ENCODE data around the gene MYO3A. TPM values are rescaled to one million over a fixed set of nuclear protein-coding genes. Genes with fewer than 3 reads are reported as not detected.

The MYO3A gene
- total and polyA plus RNA-seq, 2 donors from 2014 or later: 1.9 to 3.1 TPM

DNA sequence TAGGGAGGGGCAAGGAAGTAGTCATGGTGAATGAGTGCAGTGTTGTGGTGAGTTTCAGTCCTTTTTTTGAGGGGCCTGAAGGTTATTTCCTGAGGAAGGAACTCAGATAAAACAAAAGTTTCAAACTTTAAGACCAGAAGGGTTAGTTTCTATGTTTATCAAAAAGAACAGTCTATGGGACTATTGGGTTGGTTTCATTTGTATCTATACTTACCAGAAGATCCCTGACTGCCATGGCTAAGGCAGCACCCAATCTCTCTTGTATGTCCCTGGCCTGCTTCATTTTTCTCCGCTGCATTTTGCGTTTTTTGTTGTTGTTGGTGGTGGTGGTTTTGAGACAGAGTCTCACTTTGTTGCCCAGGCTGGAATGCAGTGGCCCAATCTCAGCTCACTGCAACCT is 263.2 kb downstream of the MYO3A start:
- intact Hi-C loops (cut with DNase I): no loop called here
- DNase-seq (no peak), FAIRE-seq (no peak)
- H3K9me3 ChIP-seq (ENCODE audit: control insufficient read depth in 2 of 3, insufficient read depth in 1 of 3, low read length in 3 of 3): no peaks in the 10 kb centered on the region
- H3K36me3 ChIP-seq (ENCODE audit: control insufficient read depth in 2 of 3, insufficient read depth in 3 of 3, low read length in 3 of 3): no peaks in the 10 kb centered on the region
- TF ChIP-seq, protein P1, sequence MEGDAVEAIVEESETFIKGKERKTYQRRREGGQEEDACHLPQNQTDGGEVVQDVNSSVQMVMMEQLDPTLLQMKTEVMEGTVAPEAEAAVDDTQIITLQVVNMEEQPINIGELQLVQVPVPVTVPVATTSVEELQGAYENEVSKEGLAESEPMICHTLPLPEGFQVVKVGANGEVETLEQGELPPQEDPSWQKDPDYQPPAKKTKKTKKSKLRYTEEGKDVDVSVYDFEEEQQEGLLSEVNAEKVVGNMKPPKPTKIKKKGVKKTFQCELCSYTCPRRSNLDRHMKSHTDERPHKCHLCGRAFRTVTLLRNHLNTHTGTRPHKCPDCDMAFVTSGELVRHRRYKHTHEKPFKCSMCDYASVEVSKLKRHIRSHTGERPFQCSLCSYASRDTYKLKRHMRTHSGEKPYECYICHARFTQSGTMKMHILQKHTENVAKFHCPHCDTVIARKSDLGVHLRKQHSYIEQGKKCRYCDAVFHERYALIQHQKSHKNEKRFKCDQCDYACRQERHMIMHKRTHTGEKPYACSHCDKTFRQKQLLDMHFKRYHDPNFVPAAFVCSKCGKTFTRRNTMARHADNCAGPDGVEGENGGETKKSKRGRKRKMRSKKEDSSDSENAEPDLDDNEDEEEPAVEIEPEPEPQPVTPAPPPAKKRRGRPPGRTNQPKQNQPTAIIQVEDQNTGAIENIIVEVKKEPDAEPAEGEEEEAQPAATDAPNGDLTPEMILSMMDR (IDR thresholded peaks at IDR 0.05; ENCODE audit: borderline replicate concordance, extremely low read depth, insufficient read depth): no peak
- H3K9ac ChIP-seq (ENCODE audit: low read length in 3 of 3): no peak overlapping the region
- H3K4me3 ChIP-seq (ENCODE audit: low read length in 3 of 3): no peak overlapping the region
- H3K27me3 ChIP-seq (ENCODE audit: control insufficient read depth, insufficient read depth, low read length): no peaks in the 10 kb centered on the region
- H3K4me1 ChIP-seq (ENCODE audit: control insufficient read depth in 2 of 3, insufficient read depth in 2 of 3, low read depth in 1 of 3, low read length in 3 of 3): no peaks in the 10 kb centered on the region
- no peak overlapping the region for H3K27ac ChIP-seq (ENCODE audit: low read depth in 2 of 2, low read length in 2 of 2)

DNA sequence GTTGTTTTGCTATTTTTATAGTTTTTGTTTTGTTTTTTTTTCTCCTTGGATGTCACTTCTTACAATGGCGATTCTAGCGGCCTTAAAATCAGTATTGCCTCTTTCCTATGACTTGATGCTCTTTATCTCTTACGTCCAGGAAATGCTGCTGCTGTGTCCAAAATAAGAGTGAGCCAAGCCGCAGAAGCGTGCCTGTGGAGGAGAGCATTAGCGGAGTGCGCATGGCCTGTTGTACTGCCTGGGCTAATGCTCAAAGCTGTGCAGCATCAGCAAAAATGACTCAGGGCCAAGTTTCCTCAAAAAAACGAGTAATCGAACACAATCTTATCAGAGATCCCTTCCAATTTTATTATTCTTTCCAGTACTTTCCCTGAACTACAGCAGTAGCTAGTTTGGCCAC is 264.1 kb downstream of the MYO3A start:
- TF ChIP-seq, protein P1 (IDR thresholded peaks at IDR 0.05; ENCODE audit: borderline replicate concordance, extremely low read depth, insufficient read depth): no peak
- Histone ChIP-seq H3K36me3 (ENCODE audit: control insufficient read depth in 2 of 3, insufficient read depth in 3 of 3, low read length in 3 of 3) (no peaks in the 10 kb centered on the region), H3K27ac (ENCODE audit: low read depth in 2 of 2, low read length in 2 of 2) (no peak overlapping the region), H3K27me3 (ENCODE audit: control insufficient read depth, insufficient read depth, low read length) (no peaks in the 10 kb centered on the region), H3K4me1 (ENCODE audit: control insufficient read depth in 2 of 3, insufficient read depth in 2 of 3, low read depth in 1 of 3, low read length in 3 of 3) (no peaks in the 10 kb centered on the region), H3K9me3 (ENCODE audit: control insufficient read depth in 2 of 3, insufficient read depth in 1 of 3, low read length in 3 of 3) (no peaks in the 10 kb centered on the region), H3K4me3 (ENCODE audit: low read length in 3 of 3) (no peak overlapping the region), H3K9ac (ENCODE audit: low read length in 3 of 3) (no peak overlapping the region)
- no peak for DNase-seq
- intact Hi-C loops (cut with DNase I): no loop called here
- FAIRE-seq: no peak

DNA sequence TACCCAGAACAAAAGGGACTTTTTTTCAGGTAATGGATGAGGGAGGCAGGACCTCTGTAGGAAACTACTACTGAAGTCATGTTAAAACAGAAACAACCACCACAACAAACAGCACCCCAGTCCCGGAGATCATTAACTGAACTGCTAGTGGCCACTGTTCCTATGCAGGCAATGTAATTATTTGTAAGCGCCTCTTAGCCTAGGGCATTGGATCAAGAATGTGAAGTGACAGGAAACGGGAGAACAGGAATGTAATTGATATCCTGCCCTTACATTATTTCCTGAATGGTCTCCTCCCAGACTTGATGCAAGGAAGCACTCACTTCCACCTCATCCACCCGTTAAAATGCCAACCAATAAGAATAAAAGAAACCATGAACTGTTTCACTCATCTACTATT is 265.8 kb downstream of the MYO3A start:
- intact Hi-C loops (cut with DNase I): no loop called here
- DNase-seq (peak in 3 of 5 donors; percentile 44 to 67 (median 64)), FAIRE-seq (no peak)
- TF ChIP-seq, protein P1 (IDR thresholded peaks at IDR 0.05; ENCODE audit: borderline replicate concordance, extremely low read depth, insufficient read depth): no peak
- H3K9ac ChIP-seq (ENCODE audit: low read length in 3 of 3): no peak overlapping the region
- H3K36me3 ChIP-seq (ENCODE audit: control insufficient read depth in 2 of 3, insufficient read depth in 3 of 3, low read length in 3 of 3): no peaks in the 10 kb centered on the region
- H3K4me3 ChIP-seq (ENCODE audit: low read length in 3 of 3): no peak overlapping the region
- no peaks in the 10 kb centered on the region for H3K27me3 ChIP-seq (ENCODE audit: control insufficient read depth, insufficient read depth, low read length)
- no peaks in the 10 kb centered on the region for H3K4me1 ChIP-seq (ENCODE audit: control insufficient read depth in 2 of 3, insufficient read depth in 2 of 3, low read depth in 1 of 3, low read length in 3 of 3)
- no peak overlapping the region for H3K27ac ChIP-seq (ENCODE audit: low read depth in 2 of 2, low read length in 2 of 2)
- H3K9me3 ChIP-seq (ENCODE audit: control insufficient read depth in 2 of 3, insufficient read depth in 1 of 3, low read length in 3 of 3): no peaks in the 10 kb centered on the region

DNA sequence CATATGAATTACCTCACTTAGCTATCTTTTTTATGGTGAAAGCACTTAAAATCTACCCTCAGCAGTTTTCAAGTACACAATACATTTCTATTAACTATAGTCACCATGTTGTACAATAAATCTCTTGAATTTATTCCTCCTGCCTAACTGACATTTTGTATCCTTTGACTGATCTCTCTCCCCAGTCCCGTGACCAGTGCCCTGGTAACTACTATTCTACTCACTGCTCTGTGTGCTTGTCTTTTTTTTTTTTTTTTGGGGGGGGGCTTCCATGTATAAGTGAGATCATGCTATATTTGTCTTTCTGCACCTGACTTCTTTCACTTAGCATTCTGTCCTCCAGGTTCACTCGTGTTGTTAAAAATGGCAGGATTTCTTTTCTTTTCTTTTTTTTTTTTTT is 271.2 kb downstream of the MYO3A start:
- no peak for FAIRE-seq
- H3K27ac ChIP-seq (ENCODE audit: low read depth in 2 of 2, low read length in 2 of 2): no peak overlapping the region
- no peak overlapping the region for H3K4me3 ChIP-seq (ENCODE audit: low read length in 3 of 3)
- H3K36me3 ChIP-seq (ENCODE audit: control insufficient read depth in 2 of 3, insufficient read depth in 3 of 3, low read length in 3 of 3): no peaks in the 10 kb centered on the region
- no peaks in the 10 kb centered on the region for H3K4me1 ChIP-seq (ENCODE audit: control insufficient read depth in 2 of 3, insufficient read depth in 2 of 3, low read depth in 1 of 3, low read length in 3 of 3)
- no peak overlapping the region for H3K9ac ChIP-seq (ENCODE audit: low read length in 3 of 3)
- H3K9me3 ChIP-seq (ENCODE audit: control insufficient read depth in 2 of 3, insufficient read depth in 1 of 3, low read length in 3 of 3): no peaks in the 10 kb centered on the region
- no peaks in the 10 kb centered on the region for H3K27me3 ChIP-seq (ENCODE audit: control insufficient read depth, insufficient read depth, low read length)
- DNase-seq: no peak
- intact Hi-C loops (cut with DNase I): no loop called here
- TF ChIP-seq, protein P1 (IDR thresholded peaks at IDR 0.05; ENCODE audit: borderline replicate concordance, extremely low read depth, insufficient read depth): no peak

Measured in kidney (tissue), 14 donors.